ENCODE results near the gene SLF1.

DNA sequence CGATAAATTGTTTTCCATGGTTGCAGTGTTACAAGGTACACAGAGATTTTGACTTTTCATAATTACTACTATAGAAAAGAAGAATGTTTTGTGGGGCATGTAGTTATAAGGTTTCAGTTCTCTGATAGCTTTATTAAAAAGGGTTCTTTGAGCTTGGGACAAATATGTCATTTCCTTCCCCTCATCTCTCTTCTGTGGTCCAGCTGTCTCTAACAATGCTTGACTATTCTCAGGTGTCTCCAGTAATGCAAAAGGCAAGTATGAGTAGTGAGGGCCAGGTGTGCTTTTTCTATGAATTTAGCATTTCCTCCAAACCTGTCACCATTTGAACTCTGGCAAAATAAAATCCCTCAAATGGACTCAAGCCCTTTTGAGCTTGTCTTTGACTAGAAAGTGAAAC, 84.3 kb downstream of the SLF1 start:
- no peak for TF ChIP-seq POLR2A (IDR thresholded peaks at IDR 0.05; ENCODE audit: low read length)
- TF ChIP-seq GATA1 (IDR thresholded peaks at IDR 0.05; ENCODE audit: low read depth, low read length), result no peak

Measured in erythroblast (primary cell).